Osteocyte (in vitro differentiated cells): Measurements from ENCODE around the gene GTF3C1. TPM values are rescaled to one million over a fixed set of nuclear protein-coding genes. Genes with fewer than 3 reads are reported as not detected.
A peak's percentile ranks its signal among the peaks of the same experiment; 100 is the strongest.
"Not testable (repeated sequence)": the region's sequence is repeated elsewhere in the genome, so short reads cannot be mapped to it uniquely, and the experiment has no call there.

Experiments
- DNase-seq: peaks from one replicate; pipeline ENCODE4 v3.0.0; 2021; ENCODE audit warnings: mixed read lengths; ENCODE audit not compliant: unreplicated experiment; ENCODE audit errors: extremely low spot score
- H3K27ac Mint-ChIP-seq: one replicate; pipeline ENCODE4 v1.8.0; 2021; ENCODE audit warnings: mild to moderate bottlenecking, mixed read lengths; ENCODE audit not compliant: unreplicated experiment
- H3K27me3 Mint-ChIP-seq: one replicate; pipeline ENCODE4 v1.8.0; 2021; ENCODE audit warnings: mixed read lengths; ENCODE audit not compliant: unreplicated experiment
- H3K36me3 Mint-ChIP-seq: one replicate; pipeline ENCODE4 v1.8.0; 2021; ENCODE audit warnings: mixed read lengths; ENCODE audit not compliant: unreplicated experiment
- H3K4me1 Mint-ChIP-seq: one replicate; pipeline ENCODE4 v1.8.0; 2021; ENCODE audit warnings: mixed read lengths; ENCODE audit not compliant: unreplicated experiment
- H3K4me3 Mint-ChIP-seq: one replicate; pipeline ENCODE4 v1.8.0; 2021; ENCODE audit warnings: mild to moderate bottlenecking, moderate library complexity, mixed read lengths; ENCODE audit not compliant: unreplicated experiment
- H3K9me3 Mint-ChIP-seq: one replicate; pipeline ENCODE4 v1.8.0; 2021; ENCODE audit warnings: mixed read lengths; ENCODE audit not compliant: unreplicated experiment
- CTCF ChIP-seq: fragments of 200-600 bp; sonication (generic); IDR thresholded peaks from 2 replicates; pipeline ENCODE4 v1.5.0; 2021; ENCODE audit warnings: antibody characterized with exemption, mild to moderate bottlenecking, moderate library complexity
- total RNA-seq: library from RNA; stranded (reverse); gene quantifications from 2 replicates; pipeline ENCODE4 v1.2.1, GENCODE V29; 2021

GTF3C1 gene
- total RNA-seq, 1 donor from 2014 or later = 92.3 TPM

- no peak for DNase-seq
- no peaks in the 10 kb centered on the region for H3K27me3 Mint-ChIP-seq
Observed at GRCh38 chr16:27572711-27573110, 23.0 kb upstream of the GTF3C1 start.

GRCh38 chr16:27571433-27572326 is 22.0 kb upstream of the GTF3C1 start:
- H3K27me3 Mint-ChIP-seq = no peaks in the 10 kb centered on the region
- TF ChIP-seq CTCF = no peak
- peaks cover 4% of the 10 kb centered on the region for H3K36me3 Mint-ChIP-seq
- DNase-seq = no peak
- no peaks in the 10 kb centered on the region for H3K9me3 Mint-ChIP-seq
- H3K4me1 Mint-ChIP-seq = peaks cover 18% of the 10 kb centered on the region
- no peak overlapping the region for H3K4me3 Mint-ChIP-seq
- peak overlapping the region; percentile 14 for H3K27ac Mint-ChIP-seq

More at GRCh38 chr16:27572711-27573110, 23.0 kb upstream of the GTF3C1 start:
- TF ChIP-seq CTCF = no peak
- no peak overlapping the region for H3K27ac Mint-ChIP-seq
- no peak overlapping the region for H3K4me3 Mint-ChIP-seq
- H3K4me1 Mint-ChIP-seq = peaks cover 18% of the 10 kb centered on the region
- H3K36me3 Mint-ChIP-seq = peaks cover 4% of the 10 kb centered on the region
- H3K9me3 Mint-ChIP-seq = no peaks in the 10 kb centered on the region

GRCh38 chr16:27570986-27571385 is 21.3 kb upstream of the GTF3C1 start:
- not testable (repeated sequence) for H3K36me3 Mint-ChIP-seq, H3K4me3 Mint-ChIP-seq, H3K27ac Mint-ChIP-seq, H3K9me3 Mint-ChIP-seq, H3K27me3 Mint-ChIP-seq, DNase-seq
- peaks cover 18% of the 10 kb centered on the region for H3K4me1 Mint-ChIP-seq

- DNase-seq = no peak
- H3K4me3 Mint-ChIP-seq = no peak overlapping the region
- peaks cover 19% of the 10 kb centered on the region for H3K4me1 Mint-ChIP-seq
- H3K27me3 Mint-ChIP-seq = no peaks in the 10 kb centered on the region
- no peak overlapping the region for H3K27ac Mint-ChIP-seq
- no peaks in the 10 kb centered on the region for H3K9me3 Mint-ChIP-seq
- no peaks in the 10 kb centered on the region for H3K36me3 Mint-ChIP-seq
- TF ChIP-seq CTCF = no peak
Observed at GRCh38 chr16:27568077-27568476, 18.4 kb upstream of the GTF3C1 start.

- Mint-ChIP-seq H3K4me1 (peaks cover 5% of the 10 kb centered on the region), H3K4me3 (no peak overlapping the region), H3K9me3 (no peaks in the 10 kb centered on the region), H3K36me3 (no peaks in the 10 kb centered on the region), H3K27me3 (no peaks in the 10 kb centered on the region), H3K27ac (no peak overlapping the region)
- no peak for TF ChIP-seq CTCF
- DNase-seq = no peak
Observed at GRCh38 chr16:27566417-27566816, 16.7 kb upstream of the GTF3C1 start.
